HG03103 (cell line): ENCODE data around the gene YIF1A.
"Not testable (repeated sequence)": the region's sequence is repeated elsewhere in the genome, so short reads cannot be mapped to it uniquely, and the experiment has no call there.

Experiments
- ATAC-seq: cut with Tn5 transposase; IDR thresholded peaks from one replicate; pipeline ENCODE4 v1.9.1; 2021; ENCODE audit warnings: low read depth; ENCODE audit not compliant: unreplicated experiment

Gene YIF1A

DNA sequence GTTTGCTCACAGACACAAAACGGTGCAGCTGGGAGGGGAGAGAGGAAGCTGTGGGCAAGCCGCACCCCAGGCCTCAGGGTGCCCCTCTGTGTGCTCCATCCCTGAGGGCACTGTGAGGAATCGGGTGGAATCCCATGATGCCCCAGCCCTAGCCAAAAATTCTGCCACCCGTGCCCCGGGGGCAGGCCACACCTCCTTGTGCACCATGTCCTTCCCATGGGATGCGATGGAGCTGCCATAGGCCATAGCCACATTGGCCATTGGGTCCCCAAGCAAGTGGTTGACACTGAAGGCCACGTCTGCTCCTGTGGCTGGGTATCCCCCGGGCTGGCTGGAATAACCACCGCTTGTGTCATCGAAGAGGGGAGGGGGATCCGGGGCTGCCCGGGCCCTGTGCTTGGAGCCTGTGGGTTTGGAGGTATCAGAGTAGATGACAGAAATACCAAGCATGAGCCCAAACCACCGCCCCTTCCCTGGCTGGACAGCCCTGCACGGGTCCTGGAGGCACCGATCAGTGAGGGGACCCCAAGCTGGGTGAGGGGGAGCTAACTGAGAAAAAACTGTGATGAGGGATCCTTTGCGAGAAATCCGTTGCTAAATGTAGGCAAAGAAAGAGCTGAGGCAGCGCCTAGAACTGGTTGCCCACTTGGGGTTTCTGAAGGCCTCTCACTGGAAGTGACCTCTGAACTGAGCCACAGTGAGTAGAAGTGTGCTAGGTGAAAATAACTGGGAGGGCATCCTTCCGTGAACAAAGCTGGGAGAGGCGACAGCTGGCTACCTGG, 863 bp downstream of the YIF1A start:
- ATAC-seq = no peak

GRCh38 chr11:66287211-66287888, 1.6 kb downstream of the YIF1A start:
- no peak for ATAC-seq

GRCh38 chr11:66286699-66287098, 2.2 kb downstream of the YIF1A start:
- no peak for ATAC-seq

DNA sequence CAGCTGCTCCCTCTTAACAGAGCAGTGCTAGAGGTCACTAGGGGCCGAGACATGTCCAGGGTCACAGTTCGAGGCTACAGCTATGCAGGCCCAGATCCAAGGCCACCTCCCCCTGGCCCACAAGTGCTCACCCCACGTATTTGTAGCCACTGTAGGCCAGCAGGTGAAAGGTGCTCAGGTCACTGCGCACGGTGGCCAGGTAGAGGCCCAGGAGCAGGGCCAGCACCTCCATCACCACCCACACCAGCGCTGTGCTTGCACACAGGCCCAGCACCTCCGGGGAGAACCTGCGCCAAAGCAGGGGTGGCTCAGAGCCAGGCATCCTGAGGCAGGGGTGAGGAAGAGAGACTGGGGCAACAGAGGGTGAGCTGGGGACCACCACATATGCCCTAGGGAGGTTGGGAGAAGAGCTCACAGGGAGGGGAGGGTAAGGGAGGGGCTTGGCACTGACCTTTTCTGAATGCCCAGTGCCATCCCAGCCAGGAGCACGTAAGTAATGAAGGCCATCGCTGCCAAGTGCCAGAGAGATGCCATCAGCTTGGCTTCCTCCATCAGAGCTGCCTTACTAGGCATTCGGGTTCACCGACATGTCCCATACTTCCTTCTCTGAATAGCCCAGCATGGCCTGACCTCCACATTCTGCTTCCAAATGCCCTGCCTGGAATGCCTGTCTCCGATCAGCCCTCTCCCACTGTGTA, 3.5 kb downstream of the YIF1A start:
- ATAC-seq = no peak

- no peak for ATAC-seq
These were observed 4.3 kb downstream of the YIF1A start for GRCh38 chr11:66284526-66285078.

DNA sequence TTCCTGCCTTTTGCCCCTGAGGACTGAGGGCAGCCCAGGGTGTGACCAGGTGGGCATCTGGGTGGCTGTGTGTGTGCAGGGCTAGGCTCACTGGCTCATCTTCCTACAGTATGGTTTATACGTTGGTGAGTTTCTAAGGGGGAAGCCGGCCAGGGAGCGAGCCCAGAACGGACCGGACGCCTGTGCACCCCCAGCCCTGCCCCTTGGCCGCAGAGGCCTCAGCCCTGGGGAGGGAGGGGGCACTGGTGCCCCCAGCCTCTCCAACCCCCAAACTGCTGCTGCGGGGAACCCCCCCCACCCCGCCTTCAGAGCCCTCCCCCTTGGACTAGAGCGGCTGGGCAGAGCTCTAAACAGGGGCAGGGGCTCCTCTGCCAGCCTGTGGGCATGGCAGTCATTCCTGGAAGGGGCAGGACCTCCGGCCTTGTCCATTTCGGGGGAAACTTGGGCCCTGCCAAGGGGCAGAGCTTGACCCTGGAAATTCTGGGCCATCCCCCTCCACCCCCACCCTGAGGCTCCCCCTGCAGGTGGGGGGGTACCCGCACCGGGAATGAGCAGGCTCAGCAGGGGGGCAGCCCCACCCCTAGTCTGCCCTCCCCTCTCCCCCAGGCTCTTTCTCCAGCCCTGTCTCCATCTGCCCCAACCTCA, 5.4 kb downstream of the YIF1A start:
- ATAC-seq = no peak

- peak; percentile 76 for ATAC-seq
These were observed 6.2 kb downstream of the YIF1A start for GRCh38 chr11:66282468-66283455.

GRCh38 chr11:66281776-66282467, 7.0 kb downstream of the YIF1A start:
- ATAC-seq = no peak

DNA sequence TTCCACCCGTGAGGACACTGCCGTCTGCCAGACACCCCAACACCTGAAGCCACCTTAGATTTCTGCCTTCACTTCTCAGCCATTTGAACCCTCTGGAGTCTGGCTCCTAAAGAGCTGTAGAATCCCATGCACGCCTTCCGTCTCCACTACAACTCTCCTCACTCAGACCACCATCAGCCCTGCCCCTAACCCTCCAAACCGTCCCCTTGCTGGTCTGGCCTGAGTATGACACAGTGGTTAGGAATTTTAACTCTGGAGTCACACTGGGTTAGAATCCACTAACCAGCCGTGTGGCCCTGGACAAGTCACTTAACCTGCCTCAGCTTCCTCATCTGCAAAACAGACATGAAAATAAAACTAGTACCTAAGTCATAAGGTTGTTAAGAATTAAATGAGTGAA, 7.9 kb downstream of the YIF1A start:
- no peak for ATAC-seq

DNA sequence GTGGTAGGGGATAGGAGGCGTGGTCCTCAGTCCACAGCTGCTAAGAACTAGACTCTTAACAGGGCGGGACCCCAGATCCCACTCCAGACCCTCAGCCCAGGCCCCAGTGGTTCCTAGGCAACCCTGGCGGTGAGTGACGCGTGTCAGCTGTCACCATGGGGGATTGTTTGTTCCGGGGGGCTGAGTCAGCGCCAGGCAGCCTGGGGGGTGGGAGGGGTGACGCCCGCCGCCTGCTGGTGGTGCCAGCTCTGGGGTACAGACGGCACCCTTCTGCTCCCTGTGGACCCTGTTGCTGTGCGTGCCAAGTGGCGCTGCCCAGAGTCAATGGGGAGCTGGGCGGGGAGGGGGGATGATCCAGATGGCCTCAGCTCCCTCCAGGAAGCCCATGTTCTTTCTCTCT, 8.5 kb downstream of the YIF1A start:
- ATAC-seq = no peak

- ATAC-seq = no peak
These were observed 9.7 kb downstream of the YIF1A start for GRCh38 chr11:66279092-66279734.

DNA sequence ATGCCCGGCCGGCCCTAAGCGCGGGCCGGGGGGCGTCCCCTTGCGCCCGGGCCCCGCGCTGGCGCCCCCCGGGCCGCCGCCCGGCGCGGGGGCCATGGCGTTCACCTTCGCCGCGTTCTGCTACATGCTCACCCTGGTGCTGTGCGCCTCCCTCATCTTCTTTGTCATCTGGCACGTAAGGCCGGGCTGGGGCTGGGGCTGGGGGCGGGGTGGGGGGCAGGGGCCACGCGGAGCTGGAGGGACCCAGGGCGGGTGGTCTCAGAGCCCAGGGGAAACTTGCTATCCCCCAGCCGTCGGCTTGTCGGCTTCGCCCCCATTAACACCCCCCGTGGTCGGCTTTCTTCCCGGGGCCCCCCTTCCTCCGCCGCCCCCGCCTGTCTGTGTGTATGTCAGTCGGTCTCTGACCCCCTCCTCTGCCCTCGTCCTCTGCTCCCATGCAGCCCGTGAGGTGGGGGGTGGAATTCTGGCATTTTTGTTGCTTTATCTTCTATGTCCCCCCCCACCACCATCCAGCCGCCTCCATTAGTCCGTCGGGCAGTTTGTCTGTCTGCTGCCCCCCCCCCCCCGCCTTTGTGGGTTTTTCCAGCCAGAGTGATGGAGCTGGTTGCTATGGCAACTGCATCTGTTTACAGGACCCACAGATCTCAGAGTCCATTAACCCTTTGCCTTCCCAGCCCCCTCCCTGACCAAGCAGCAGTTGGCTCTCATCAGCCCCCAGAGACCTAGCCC, 10.4 kb downstream of the YIF1A start:
- no peak for ATAC-seq

DNA sequence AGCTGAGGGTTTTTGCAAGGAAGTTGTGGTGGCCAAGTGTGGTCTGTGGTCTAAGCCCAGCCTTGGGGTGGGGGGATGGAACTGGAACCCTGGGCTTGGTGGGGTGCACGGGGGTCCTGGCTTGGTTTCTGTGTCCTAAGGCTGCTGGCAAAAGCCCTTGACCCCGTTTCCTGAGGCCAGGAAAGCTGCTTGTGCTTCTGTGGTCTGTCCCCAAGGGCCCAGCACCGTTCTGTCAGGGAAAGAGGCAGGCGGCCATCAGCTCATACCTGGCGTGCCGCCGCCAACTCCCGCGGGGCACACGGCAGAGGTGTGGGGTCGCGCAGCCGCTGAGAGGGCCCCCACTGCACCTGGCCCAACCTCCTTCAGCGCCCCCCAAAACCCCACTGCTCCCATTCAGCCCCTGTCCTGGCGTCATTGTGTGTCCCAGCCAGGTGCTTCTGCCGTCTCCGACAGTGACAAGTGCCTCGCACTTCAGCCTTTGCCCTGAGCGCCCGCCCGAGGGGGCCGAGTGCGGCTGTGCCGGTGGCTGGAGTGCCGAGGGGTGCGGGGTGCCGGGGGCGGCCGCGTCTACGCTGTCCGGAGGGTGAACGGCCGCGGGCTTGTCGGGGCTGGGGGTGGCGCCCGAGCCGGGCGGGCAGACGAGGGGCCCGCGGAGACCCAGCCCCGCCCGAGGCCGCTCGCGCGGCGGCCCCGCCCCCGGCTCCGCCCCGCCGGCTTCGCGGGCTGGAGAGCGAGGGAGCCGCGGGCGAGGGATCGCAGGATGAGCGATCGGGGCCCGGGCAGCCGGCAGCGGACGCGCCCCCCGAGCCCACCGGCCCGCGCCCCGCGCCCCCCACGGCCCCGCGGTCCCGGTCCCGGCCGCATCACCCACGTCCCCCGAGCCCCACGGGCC, 11.2 kb downstream of the YIF1A start, which contains the start of gene CNIH2:
CNIH2 (plus strand) TSS at position 705 of the 892 bp plus-strand sequence. CDS start 282 bp downstream, outside the sequence.
- ATAC-seq = no peak

DNA sequence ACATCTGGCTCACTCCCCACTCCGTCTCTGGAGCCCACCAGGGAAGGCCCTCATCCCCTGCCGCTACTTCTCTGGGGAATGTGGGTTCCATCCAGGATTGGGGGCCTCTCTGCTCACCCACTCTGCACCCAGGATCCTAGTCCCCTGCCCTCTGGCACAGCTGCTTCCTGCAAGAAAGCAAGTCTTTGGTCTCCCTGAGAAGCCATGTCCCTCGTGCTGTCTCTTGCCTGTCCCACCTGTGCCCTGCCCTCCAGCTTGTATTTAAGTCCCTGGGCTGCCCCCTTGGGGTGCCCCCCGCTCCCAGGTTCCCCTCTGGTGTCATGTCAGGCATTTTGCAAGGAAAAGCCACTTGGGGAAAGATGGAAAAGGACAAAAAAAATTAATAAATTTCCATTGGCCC, 11.9 kb downstream of the YIF1A start:
- not testable (repeated sequence) for ATAC-seq

DNA sequence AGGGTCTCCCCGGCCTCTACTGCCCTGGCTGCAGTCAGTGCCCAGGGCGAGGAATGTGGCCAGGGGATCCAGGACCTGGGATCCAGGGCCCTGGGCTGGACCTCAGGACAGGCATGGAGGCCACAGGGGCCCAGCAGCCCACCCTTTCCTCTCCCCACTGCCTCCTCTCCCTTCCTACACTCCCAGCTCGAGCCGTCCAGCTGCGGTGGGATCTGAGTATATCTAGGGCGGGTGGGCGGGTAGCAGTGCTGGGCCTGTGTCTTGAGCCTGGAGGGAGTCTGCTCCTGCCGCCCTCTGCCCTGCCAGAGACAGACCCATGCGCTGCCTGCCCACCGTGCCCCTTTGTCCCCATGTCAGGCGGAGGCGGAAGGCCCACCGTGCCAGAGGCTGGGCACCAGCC, 12.3 kb downstream of the YIF1A start:
- not testable (repeated sequence) for ATAC-seq

DNA sequence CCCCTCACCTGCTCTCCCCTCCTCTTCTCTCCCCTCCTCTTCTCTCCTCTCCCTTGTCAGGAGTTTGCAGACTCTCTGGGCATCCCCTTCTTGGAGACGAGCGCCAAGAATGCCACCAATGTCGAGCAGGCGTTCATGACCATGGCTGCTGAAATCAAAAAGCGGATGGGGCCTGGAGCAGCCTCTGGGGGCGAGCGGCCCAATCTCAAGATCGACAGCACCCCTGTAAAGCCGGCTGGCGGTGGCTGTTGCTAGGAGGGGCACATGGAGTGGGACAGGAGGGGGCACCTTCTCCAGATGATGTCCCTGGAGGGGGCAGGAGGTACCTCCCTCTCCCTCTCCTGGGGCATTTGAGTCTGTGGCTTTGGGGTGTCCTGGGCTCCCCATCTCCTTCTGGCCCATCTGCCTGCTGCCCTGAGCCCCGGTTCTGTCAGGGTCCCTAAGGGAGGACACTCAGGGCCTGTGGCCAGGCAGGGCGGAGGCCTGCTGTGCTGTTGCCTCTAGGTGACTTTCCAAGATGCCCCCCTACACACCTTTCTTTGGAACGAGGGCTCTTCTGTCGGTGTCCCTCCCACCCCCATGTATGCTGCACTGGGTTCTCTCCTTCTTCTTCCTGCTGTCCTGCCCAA, 12.8 kb downstream of the YIF1A start:
- no peak for ATAC-seq
